Activated naive CD8-positive, alpha-beta T cell treated with anti-CD3 and anti-CD28 coated beads for 36 hours (primary cell): Measurements from ENCODE around the gene C3orf33. TPM values are rescaled to one million over a fixed set of nuclear protein-coding genes. Genes with fewer than 3 reads are reported as not detected.
"Not testable (repeated sequence)": the region's sequence is repeated elsewhere in the genome, so short reads cannot be mapped to it uniquely, and the experiment has no call there.

ENCODE experiments used
- DNase-seq: peaks from one replicate; pipeline ENCODE4 v3.0.0; 2021
- H3K27ac Mint-ChIP-seq: one replicate; pipeline ENCODE4 v1.8.0; 2022; ENCODE audit warnings: mild to moderate bottlenecking, moderate library complexity, mixed read lengths
- H3K27me3 Mint-ChIP-seq: one replicate; pipeline ENCODE4 v1.8.0; 2022; ENCODE audit warnings: mild to moderate bottlenecking, mixed read lengths
- H3K36me3 Mint-ChIP-seq: one replicate; pipeline ENCODE4 v1.8.0; 2021; ENCODE audit warnings: mild to moderate bottlenecking, mixed read lengths
- H3K4me1 Mint-ChIP-seq: one replicate; pipeline ENCODE4 v1.8.0; 2021; ENCODE audit warnings: mixed read lengths
- H3K4me3 Mint-ChIP-seq: one replicate; pipeline ENCODE4 v1.8.0; 2022; ENCODE audit warnings: mild to moderate bottlenecking, moderate library complexity, mixed read lengths
- H3K9me3 Mint-ChIP-seq: one replicate; pipeline ENCODE4 v1.8.0; 2022; ENCODE audit warnings: mixed read lengths
- total RNA-seq, 2 experiments: library from RNA; stranded (reverse); gene quantifications; one replicate each; pipeline ENCODE4 v1.2.3, GENCODE V29; 2021

The C3orf33 gene, protein sequence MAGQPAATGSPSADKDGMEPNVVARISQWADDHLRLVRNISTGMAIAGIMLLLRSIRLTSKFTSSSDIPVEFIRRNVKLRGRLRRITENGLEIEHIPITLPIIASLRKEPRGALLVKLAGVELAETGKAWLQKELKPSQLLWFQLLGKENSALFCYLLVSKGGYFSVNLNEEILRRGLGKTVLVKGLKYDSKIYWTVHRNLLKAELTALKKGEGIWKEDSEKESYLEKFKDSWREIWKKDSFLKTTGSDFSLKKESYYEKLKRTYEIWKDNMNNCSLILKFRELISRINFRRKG
- total RNA-seq = 1 to 10 TPM; 2.5 to 2.7 TPM

- peak within 1 kb of the TSS; percentile 86 for H3K4me3 Mint-ChIP-seq
- no peaks in the 10 kb centered on the region for H3K4me1 Mint-ChIP-seq
- peak within 1 kb of the TSS; percentile 75 for H3K27ac Mint-ChIP-seq
- no peaks in the 10 kb centered on the region for H3K27me3 Mint-ChIP-seq
- H3K9me3 Mint-ChIP-seq = no peaks in the 10 kb centered on the region
- peaks cover 5% of the 10 kb centered on the region for H3K36me3 Mint-ChIP-seq
- DNase-seq = peak; percentile 87
Measured at GRCh38 chr3:155805802-155806618, at the start of gene C3orf33. Gene C3orf33, minus strand, starts transcription at chr3:155806278. Its CDS starts 26 bp downstream, at chr3:155806252.

- H3K4me3 Mint-ChIP-seq = peak within 1 kb of the TSS; percentile 97
- H3K36me3 Mint-ChIP-seq = peaks cover 30% of the 10 kb centered on the region
- H3K4me1 Mint-ChIP-seq = peaks cover 33% of the 10 kb centered on the region
- H3K9me3 Mint-ChIP-seq = no peaks in the 10 kb centered on the region
- H3K27ac Mint-ChIP-seq = peak within 1 kb of the TSS; percentile 99
- no peaks in the 10 kb centered on the region for H3K27me3 Mint-ChIP-seq
- DNase-seq = peak; percentile 99
Measured at GRCh38 chr3:155854141-155854940, 48.3 kb upstream of the C3orf33 start, which contains the start of gene SLC33A1. Gene SLC33A1, minus strand, starts transcription at chr3:155854427. Its CDS starts 430 bp downstream, at chr3:155853997.

DNA sequence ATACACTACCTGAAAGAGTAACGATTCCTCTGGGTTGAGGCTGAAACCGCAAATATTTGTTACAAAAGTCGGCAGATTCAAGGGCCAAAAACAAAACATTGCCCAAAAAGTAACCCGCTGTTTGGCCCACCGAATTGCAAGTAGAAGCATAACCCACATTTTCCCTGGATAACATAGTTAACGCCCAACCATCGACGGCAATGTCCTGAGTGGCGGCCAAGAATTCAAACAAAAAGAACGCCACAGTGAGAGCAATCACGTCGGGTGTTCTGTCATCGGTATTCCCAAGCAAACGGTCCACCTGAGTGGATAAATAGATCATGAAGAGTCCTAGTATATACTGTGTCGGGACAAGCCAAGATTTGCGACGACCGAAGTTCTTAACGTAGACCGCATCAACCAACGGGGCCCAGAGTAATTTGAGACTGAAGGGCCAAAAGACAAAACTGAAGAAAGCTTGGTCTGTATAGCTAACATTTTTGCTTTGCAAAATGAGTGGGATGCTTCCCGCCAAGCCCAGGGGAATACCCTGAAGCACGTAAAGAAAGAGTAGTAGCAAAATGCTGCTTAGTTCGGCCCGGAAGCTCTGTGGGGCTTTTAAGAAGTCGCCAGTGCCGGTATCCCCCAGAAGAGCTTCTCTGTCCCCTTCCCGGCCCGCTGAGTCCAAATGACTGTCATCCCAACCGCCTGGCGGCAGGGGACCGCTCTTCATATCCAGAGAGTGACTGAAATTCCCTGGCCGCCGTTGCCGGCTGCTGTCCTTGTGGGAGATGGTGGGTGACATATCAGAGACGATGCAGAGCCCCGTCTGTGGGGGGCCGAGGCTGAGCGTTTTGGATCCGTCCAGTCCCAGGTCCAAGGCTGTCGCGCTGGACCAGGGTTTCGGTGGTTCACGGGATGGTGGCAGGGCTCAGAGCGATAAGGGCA lies 47.4 kb upstream of the C3orf33 start:
- Mint-ChIP-seq H3K27me3 (no peaks in the 10 kb centered on the region), H3K27ac (peak overlapping the region; percentile 99), H3K4me3 (peak overlapping the region; percentile 97), H3K4me1 (peaks cover 37% of the 10 kb centered on the region), H3K36me3 (peaks cover 30% of the 10 kb centered on the region), H3K9me3 (no peaks in the 10 kb centered on the region)
- DNase-seq = peak; percentile 32

- Mint-ChIP-seq H3K27me3 (no peaks in the 10 kb centered on the region), H3K4me3 (peak overlapping the region; percentile 97), H3K4me1 (peaks cover 37% of the 10 kb centered on the region), H3K9me3 (no peaks in the 10 kb centered on the region), H3K36me3 (peaks cover 34% of the 10 kb centered on the region), H3K27ac (peak overlapping the region; percentile 10)
- DNase-seq = no peak
Measured at GRCh38 chr3:155852341-155852740, 46.3 kb upstream of the C3orf33 start.

GRCh38 chr3:155849404-155849803 lies 43.3 kb upstream of the C3orf33 start:
- DNase-seq, H3K27ac Mint-ChIP-seq, H3K27me3 Mint-ChIP-seq, H3K9me3 Mint-ChIP-seq: not testable (repeated sequence)
- H3K4me3 Mint-ChIP-seq = peak overlapping the region; percentile 2
- H3K36me3 Mint-ChIP-seq = peaks cover 32% of the 10 kb centered on the region
- peaks cover 42% of the 10 kb centered on the region for H3K4me1 Mint-ChIP-seq

DNA sequence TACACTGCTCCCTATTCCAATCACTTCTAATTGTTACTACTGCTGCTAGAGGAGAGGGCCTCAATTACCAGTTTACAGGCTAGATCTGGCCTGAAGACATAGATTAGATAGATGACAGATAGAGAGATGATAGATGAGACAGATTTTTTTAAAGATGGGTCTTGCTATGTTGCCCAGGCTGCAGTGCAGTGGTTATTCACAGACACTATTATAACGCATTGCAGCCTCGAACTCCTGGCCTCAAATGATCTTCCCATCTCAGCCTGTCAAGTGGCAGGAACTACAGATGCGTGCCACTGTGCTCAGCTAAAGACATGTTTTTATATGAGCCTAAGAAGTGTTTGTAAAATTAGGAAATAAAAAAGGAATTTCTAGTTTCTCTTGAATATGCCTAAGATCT lies 41.9 kb upstream of the C3orf33 start:
- peaks cover 53% of the 10 kb centered on the region for H3K4me1 Mint-ChIP-seq
- no peaks in the 10 kb centered on the region for H3K27me3 Mint-ChIP-seq
- H3K27ac Mint-ChIP-seq = no peak overlapping the region
- H3K4me3 Mint-ChIP-seq = no peak overlapping the region
- no peak for DNase-seq
- peaks cover 27% of the 10 kb centered on the region for H3K36me3 Mint-ChIP-seq
- no peaks in the 10 kb centered on the region for H3K9me3 Mint-ChIP-seq

GRCh38 chr3:155846119-155846518 lies 40.0 kb upstream of the C3orf33 start:
- no peak for DNase-seq
- no peak overlapping the region for H3K27ac Mint-ChIP-seq
- no peaks in the 10 kb centered on the region for H3K9me3 Mint-ChIP-seq
- H3K4me3 Mint-ChIP-seq = peak overlapping the region; percentile 6
- H3K36me3 Mint-ChIP-seq = peaks cover 12% of the 10 kb centered on the region
- H3K27me3 Mint-ChIP-seq = no peaks in the 10 kb centered on the region
- peaks cover 43% of the 10 kb centered on the region for H3K4me1 Mint-ChIP-seq

DNA sequence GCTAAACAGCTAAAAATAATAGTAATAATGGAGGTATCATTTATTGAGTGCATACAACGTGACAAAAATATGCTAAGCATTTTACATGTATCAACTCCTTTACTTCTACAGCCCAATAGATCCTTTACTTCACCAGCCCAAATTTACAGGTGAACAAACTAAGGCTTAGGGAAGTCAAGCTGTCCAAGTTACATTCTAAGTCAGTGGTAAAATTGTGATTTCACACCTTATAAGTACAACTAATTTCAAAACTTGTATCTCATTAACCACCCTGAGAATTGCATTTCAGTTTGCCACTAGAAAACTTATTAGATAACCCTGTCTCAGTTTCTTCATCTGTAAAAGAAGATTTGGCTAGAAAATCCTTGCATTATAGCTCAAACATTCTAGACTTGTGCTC lies 37.5 kb upstream of the C3orf33 start:
- H3K9me3 Mint-ChIP-seq = no peaks in the 10 kb centered on the region
- no peaks in the 10 kb centered on the region for H3K27me3 Mint-ChIP-seq
- H3K27ac Mint-ChIP-seq = no peak overlapping the region
- DNase-seq = no peak
- H3K4me3 Mint-ChIP-seq = no peak overlapping the region
- H3K4me1 Mint-ChIP-seq = peaks cover 29% of the 10 kb centered on the region
- H3K36me3 Mint-ChIP-seq = peaks cover 8% of the 10 kb centered on the region

DNA sequence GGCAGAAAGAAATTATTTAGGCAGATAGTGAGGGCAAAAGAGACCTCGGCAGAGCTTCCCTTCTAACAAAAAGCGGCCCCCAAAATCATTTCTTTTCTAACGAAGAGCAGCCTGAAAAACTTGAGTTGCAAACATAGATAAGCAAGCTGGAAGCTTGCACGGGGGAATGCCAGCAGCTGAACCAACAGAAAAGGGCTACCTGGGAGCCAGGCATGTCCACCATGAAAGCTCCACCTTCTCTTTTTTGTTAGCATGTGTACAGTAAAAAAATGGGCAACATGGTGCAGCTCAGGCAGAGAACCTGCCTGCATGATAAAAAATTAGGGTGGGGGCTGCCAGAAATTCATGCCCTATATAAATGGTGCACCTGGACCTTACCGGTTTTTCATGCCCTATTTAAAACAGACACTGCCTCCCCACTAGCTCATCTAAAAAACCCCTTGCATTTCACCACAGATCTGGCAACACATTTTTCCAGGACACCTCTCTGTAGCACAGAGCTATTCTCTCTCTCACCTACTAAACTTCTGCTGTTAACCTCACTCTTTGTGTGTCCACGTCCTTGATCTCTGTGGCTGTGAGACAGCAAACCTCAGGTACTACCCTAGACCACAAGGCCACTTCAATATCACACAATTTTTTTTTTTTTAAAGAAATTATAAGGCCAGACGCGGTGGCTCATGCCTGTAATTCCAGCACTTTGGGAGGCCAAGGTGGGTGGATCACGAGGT lies 29.4 kb upstream of the C3orf33 start:
- no peaks in the 10 kb centered on the region for H3K27me3 Mint-ChIP-seq
- H3K27ac Mint-ChIP-seq = no peak overlapping the region
- no peaks in the 10 kb centered on the region for H3K9me3 Mint-ChIP-seq
- peaks cover 16% of the 10 kb centered on the region for H3K36me3 Mint-ChIP-seq
- H3K4me3 Mint-ChIP-seq = no peak overlapping the region
- no peak for DNase-seq
- H3K4me1 Mint-ChIP-seq = peaks cover 5% of the 10 kb centered on the region

- not testable (repeated sequence) for DNase-seq, H3K27me3 Mint-ChIP-seq, H3K4me3 Mint-ChIP-seq, H3K27ac Mint-ChIP-seq, H3K9me3 Mint-ChIP-seq, H3K36me3 Mint-ChIP-seq, H3K4me1 Mint-ChIP-seq
Measured at GRCh38 chr3:155828490-155829098, 22.5 kb upstream of the C3orf33 start.

GRCh38 chr3:155815030-155815545 lies 9.0 kb upstream of the C3orf33 start:
- no peaks in the 10 kb centered on the region for H3K36me3 Mint-ChIP-seq

GRCh38 chr3:155813224-155813623 lies 7.1 kb upstream of the C3orf33 start:
- H3K4me3 Mint-ChIP-seq, H3K27me3 Mint-ChIP-seq, H3K27ac Mint-ChIP-seq, H3K36me3 Mint-ChIP-seq, H3K9me3 Mint-ChIP-seq, DNase-seq, H3K4me1 Mint-ChIP-seq: not testable (repeated sequence)

More at GRCh38 chr3:155815030-155815545, 9.0 kb upstream of the C3orf33 start:
- no peaks in the 10 kb centered on the region for H3K9me3 Mint-ChIP-seq
- H3K4me1 Mint-ChIP-seq = no peaks in the 10 kb centered on the region
- H3K27me3 Mint-ChIP-seq = no peaks in the 10 kb centered on the region
- no peak overlapping the region for H3K4me3 Mint-ChIP-seq
- H3K27ac Mint-ChIP-seq = no peak overlapping the region
- DNase-seq = no peak

DNA sequence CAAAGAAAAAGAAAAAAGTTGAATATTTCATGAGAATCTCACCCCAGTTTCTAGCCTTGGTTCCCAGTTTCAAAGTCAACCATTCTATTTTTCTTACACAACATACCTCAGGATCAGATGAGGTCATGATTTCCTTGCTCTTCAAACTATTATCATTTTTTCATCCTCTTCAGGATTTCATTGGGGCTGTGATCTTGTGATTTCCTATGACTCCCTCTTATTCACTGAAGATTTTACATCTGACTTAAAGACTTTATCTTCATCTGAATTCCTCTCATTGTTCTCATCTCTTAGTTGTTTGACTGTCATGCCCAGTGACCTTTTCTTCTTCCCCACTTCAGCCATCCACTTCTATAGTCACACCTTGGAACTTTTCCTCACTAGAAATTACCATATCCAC lies 3.1 kb upstream of the C3orf33 start:
- H3K27me3 Mint-ChIP-seq = no peaks in the 10 kb centered on the region
- no peaks in the 10 kb centered on the region for H3K36me3 Mint-ChIP-seq
- H3K4me3 Mint-ChIP-seq = no peak overlapping the region
- H3K27ac Mint-ChIP-seq = no peak overlapping the region
- no peak for DNase-seq
- H3K9me3 Mint-ChIP-seq = no peaks in the 10 kb centered on the region
- no peaks in the 10 kb centered on the region for H3K4me1 Mint-ChIP-seq
